MCF 10A (cell line): ENCODE results near the gene ZNRF3. TPM values are rescaled to one million over a fixed set of nuclear protein-coding genes. Genes with fewer than 3 reads are reported as not detected.
"Not testable (repeated sequence)": the region's sequence is repeated elsewhere in the genome, so short reads cannot be mapped to it uniquely, and the experiment has no call there.

Experiments used
- BruUV-seq: library from RNA; stranded (reverse); fragments of 400-500 nt; replicated peaks from 2 replicates; lab custom pipeline; 2021; lab: Mats Ljungman, UMichigan
- CTCF ChIA-PET: fragments of 300-600 bp; sonication (Branson Sonifier 250); formaldehyde crosslinking; extraction: SDS; loops from one replicate; lab custom pipeline; 2021; ENCODE audit warnings: antibody characterized with exemption, inconsistent platforms; lab: Yijun Ruan, JAX
- POLR2A ChIA-PET: fragments of 300-600, 350-650 bp; sonication (Branson Sonifier 250); formaldehyde crosslinking; extraction: SDS; loops from one replicate; lab custom pipeline; 2020; ENCODE audit warnings: antibody characterized with exemption, inconsistent platforms; lab: Yijun Ruan, JAX
- DNase-seq: peaks from one replicate; pipeline ENCODE4 v3.0.0-alpha.2; 2018; ENCODE audit not compliant: unreplicated experiment
- H3K27ac Mint-ChIP-seq: one replicate; pipeline ENCODE4 v1.8.0; 2022; ENCODE audit warnings: mild to moderate bottlenecking, low read depth, mixed read lengths; ENCODE audit not compliant: unreplicated experiment
- H3K27me3 Mint-ChIP-seq: one replicate; pipeline ENCODE4 v1.8.0; 2022; ENCODE audit warnings: mixed read lengths; ENCODE audit not compliant: insufficient read depth, unreplicated experiment
- H3K36me3 Mint-ChIP-seq: one replicate; pipeline ENCODE4 v1.8.0; 2022; ENCODE audit warnings: mild to moderate bottlenecking, moderate library complexity, mixed read lengths; ENCODE audit not compliant: insufficient read depth, unreplicated experiment
- H3K4me1 Mint-ChIP-seq: one replicate; pipeline ENCODE4 v1.8.0; 2022; ENCODE audit warnings: mixed read lengths; ENCODE audit not compliant: insufficient read depth, unreplicated experiment
- H3K4me3 Mint-ChIP-seq: one replicate; pipeline ENCODE4 v1.8.0; 2022; ENCODE audit warnings: mild to moderate bottlenecking, moderate library complexity, mixed read lengths; ENCODE audit not compliant: unreplicated experiment
- H3K9me3 Mint-ChIP-seq: one replicate; pipeline ENCODE4 v1.8.0; 2022; ENCODE audit warnings: mixed read lengths; ENCODE audit not compliant: unreplicated experiment
- CTCF ChIP-seq: fragments of 200-600 bp; IDR thresholded peaks from one replicate; pipeline ENCODE4 v1.8.0; 2022; ENCODE audit warnings: antibody characterized with exemption, mild to moderate bottlenecking; ENCODE audit not compliant: unreplicated experiment
- intact Hi-C: fragments of 100-400 bp; cut with micrococcal nuclease; formaldehyde crosslinking; loops from 2 replicates; pipeline ENCODE4 v1.14.1; 2022
- total RNA-seq: library from RNA; stranded (reverse); gene quantifications from 2 replicates; pipeline ENCODE4 v1.2.3, GENCODE V29; 2022

The ZNRF3 gene
- total RNA-seq, 1 experiment from 2014 or later = 7.1 TPM

- no peak for TF ChIP-seq CTCF
- DNase-seq = no peak
- Mint-ChIP-seq H3K9me3 (peaks cover 12% of the 10 kb centered on the region), H3K4me1 (peaks cover 24% of the 10 kb centered on the region), H3K36me3 (no peaks in the 10 kb centered on the region), H3K27ac (no peak overlapping the region), H3K27me3 (no peaks in the 10 kb centered on the region), H3K4me3 (no peak overlapping the region)
- ChIA-PET CTCF (interaction anchor here (1.2 to 1.3 kb wide), 2 partner anchors 92 to 206 kb away, joined by 5 read pairs; no protein-coding TSS in a partner anchor), POLR2A (interaction anchor here (1.1 kb wide), 1 partner anchor 65 kb away, joined by 5 read pairs; the partner anchor contains the start of gene ZNRF3)
- no TSS peak for BruUV-seq
- intact Hi-C loops = no loop called here
Observed at GRCh38 chr22:28948424-28948823, 65.1 kb downstream of the ZNRF3 start.

GRCh38 chr22:28948860-28949551 is 65.6 kb downstream of the ZNRF3 start:
- ChIA-PET CTCF (interaction anchor here (0.7 to 1.3 kb wide), 6 partner anchors 11 to 261 kb away, joined by 4 to 6 read pairs (median 5); no protein-coding TSS in a partner anchor), POLR2A (interaction anchor here (0.6 to 1.1 kb wide), 5 partner anchors 13 to 229 kb away, joined by 3 to 5 read pairs (median 3); partner anchors contain the start of genes CCDC117 and ZNRF3)
- peaks cover 12% of the 10 kb centered on the region for H3K9me3 Mint-ChIP-seq
- intact Hi-C loops, H3K36me3 Mint-ChIP-seq, H3K4me3 Mint-ChIP-seq, H3K27me3 Mint-ChIP-seq, DNase-seq, BruUV-seq: not testable (repeated sequence)
- H3K4me1 Mint-ChIP-seq = peaks cover 24% of the 10 kb centered on the region
- peak overlapping the region; percentile 31 for H3K27ac Mint-ChIP-seq

GRCh38 chr22:28949788-28950187 is 66.4 kb downstream of the ZNRF3 start:
- Mint-ChIP-seq H3K4me1 (peaks cover 24% of the 10 kb centered on the region), H3K36me3 (no peaks in the 10 kb centered on the region), H3K4me3 (peak overlapping the region; percentile 19), H3K9me3 (peaks cover 12% of the 10 kb centered on the region), H3K27ac (peak overlapping the region; percentile 31), H3K27me3 (no peaks in the 10 kb centered on the region)
- ChIA-PET CTCF (interaction anchor here (0.6 to 1.3 kb wide), 7 partner anchors 10 to 260 kb away, joined by 3 to 6 read pairs (median 5); no protein-coding TSS in a partner anchor), POLR2A (interaction anchor here (0.7 kb wide), 3 partner anchors 12 to 177 kb away, joined by 3 to 4 read pairs (median 3); partner anchors contain the start of gene CCDC117)
- no TSS peak for BruUV-seq
- intact Hi-C loops = no loop called here
- DNase-seq = peak; percentile 55
- TF ChIP-seq CTCF = no peak

GRCh38 chr22:28950617-28951411 is 67.4 kb downstream of the ZNRF3 start:
- no TSS peak for BruUV-seq
- intact Hi-C loops = no loop called here
- TF ChIP-seq CTCF = no peak
- no peak overlapping the region for H3K4me3 Mint-ChIP-seq
- H3K27ac Mint-ChIP-seq = peak overlapping the region; percentile 50
- H3K9me3 Mint-ChIP-seq = peaks cover 12% of the 10 kb centered on the region
- no peak for DNase-seq
- POLR2A ChIA-PET = interaction anchor here (0.5 to 0.6 kb wide), 2 partner anchors 54 to 209 kb away, joined by 3 read pairs; partner anchors contain the start of genes CHEK2 and HSCB
- CTCF ChIA-PET = no interaction called here
- H3K4me1 Mint-ChIP-seq = peaks cover 24% of the 10 kb centered on the region
- no peaks in the 10 kb centered on the region for H3K27me3 Mint-ChIP-seq
- no peaks in the 10 kb centered on the region for H3K36me3 Mint-ChIP-seq
